Mesendoderm (in vitro differentiated cells): ENCODE measurements around the gene WLS.

ENCODE experiments used
- DNase-seq: peaks from one replicate; pipeline ENCODE4 v3.0.0; 2013
- H2AK5ac ChIP-seq: 2 replicates; pipeline ENCODE4 v1.6.1; 2013; ENCODE audit warnings: low read length, inconsistent platforms
- H2BK120ac ChIP-seq: 2 replicates; pipeline ENCODE4 v1.6.1; 2013; ENCODE audit warnings: low read depth, mild to moderate bottlenecking, low read length, moderate library complexity, mixed read lengths
- H2BK15ac ChIP-seq: replicated peaks from 2 replicates; pipeline ENCODE4 v1.6.1; 2013; ENCODE audit warnings: low read depth, mild to moderate bottlenecking, moderate library complexity
- H2BK5ac ChIP-seq: 2 replicates; pipeline ENCODE4 v1.6.1; 2013; ENCODE audit warnings: low read length, inconsistent platforms
- H3K18ac ChIP-seq: 2 replicates; pipeline ENCODE4 v1.6.1; 2013; ENCODE audit warnings: mild to moderate bottlenecking, low read length, mixed read lengths
- H3K23ac ChIP-seq: one replicate; pipeline ENCODE4 v1.6.1; 2013; ENCODE audit warnings: low read length
- H3K27ac ChIP-seq: 2 replicates; pipeline ENCODE4 v1.5.1; 2013; ENCODE audit warnings: low read depth, mild to moderate bottlenecking, inconsistent platforms, low read length, moderate library complexity
- H3K27me3 ChIP-seq: 2 replicates; pipeline ENCODE4 v1.6.1; 2013; ENCODE audit warnings: low read length, control low read depth, mild to moderate bottlenecking, inconsistent platforms; ENCODE audit not compliant: insufficient read depth, poor library complexity
- H3K36me3 ChIP-seq: 2 replicates; pipeline ENCODE4 v1.6.1; 2013; ENCODE audit warnings: low read length, inconsistent platforms; ENCODE audit not compliant: control insufficient read depth, insufficient read depth
- H3K4ac ChIP-seq: one replicate; pipeline ENCODE4 v1.6.1; 2013; ENCODE audit warnings: low read depth, mild to moderate bottlenecking, low read length, moderate library complexity
- H3K4me1 ChIP-seq: 2 replicates; pipeline ENCODE4 v1.6.1; 2013; ENCODE audit warnings: low read depth, low read length, inconsistent platforms; ENCODE audit not compliant: control insufficient read depth
- H3K4me2 ChIP-seq: 2 replicates; pipeline ENCODE4 v1.6.1; 2013; ENCODE audit warnings: low read length
- H3K4me3 ChIP-seq: 2 replicates; pipeline ENCODE4 v1.5.1; 2013; ENCODE audit warnings: mild to moderate bottlenecking, low read length
- H3K56ac ChIP-seq: one replicate; pipeline ENCODE4 v1.6.1; 2013; ENCODE audit warnings: low read length
- H3K79me1 ChIP-seq: 2 replicates; pipeline ENCODE4 v1.6.1; 2013; ENCODE audit warnings: low read length, inconsistent platforms
- H3K79me2 ChIP-seq: 2 replicates; pipeline ENCODE4 v1.6.1; 2013; ENCODE audit warnings: mild to moderate bottlenecking, low read length; ENCODE audit not compliant: control insufficient read depth, insufficient read depth
- H3K9ac ChIP-seq: 2 replicates; pipeline ENCODE4 v1.6.1; 2013; ENCODE audit warnings: low read length, inconsistent platforms
- H4K5ac ChIP-seq: one replicate; pipeline ENCODE4 v1.6.1; 2013; ENCODE audit warnings: low read length
- H4K8ac ChIP-seq: one replicate; pipeline ENCODE4 v1.6.1; 2013; ENCODE audit warnings: low read depth, mild to moderate bottlenecking, control low read depth, low read length, moderate library complexity
- WGBS: extraction: QIAGEN DNeasy Blood & Tissue Kit; methylation state at CpG from one replicate; pipeline ENCODE4 v1.1.7; 2013; ENCODE audit warnings: low lambda C conversion rate, missing lambda C conversion rate; ENCODE audit not compliant: insufficient coverage; ENCODE audit errors: extremely low coverage; 5-methylcytosine and 5-hydroxymethylcytosine counted together

The WLS gene

GRCh38 chr1:68141071-68142021 lies 91.0 kb downstream of the WLS start:
- DNase-seq: peak; percentile 85
- Histone ChIP-seq H3K56ac (no peak overlapping the region), H2AK5ac (no peak overlapping the region), H2BK15ac (no peak overlapping the region), H3K9ac (no peak overlapping the region), H4K5ac (no peak overlapping the region), H3K4me3 (no peak overlapping the region), H3K4ac (no peak overlapping the region), H3K18ac (peak overlapping the region; percentile 4), H3K23ac (no peak overlapping the region), H4K8ac (no peak overlapping the region), H3K79me1 (no peaks in the 10 kb centered on the region), H2BK5ac (no peak overlapping the region), H2BK120ac (no peak overlapping the region), H3K4me2 (no peak overlapping the region), H3K27ac (peak overlapping the region; percentile 16), H3K4me1 (peaks cover 5% of the 10 kb centered on the region), H3K36me3 (peaks cover 4% of the 10 kb centered on the region), H3K79me2 (no peaks in the 10 kb centered on the region), H3K27me3 (no peaks in the 10 kb centered on the region)
- no CpG with 5 or more reads among the region's 15 CpGs for WGBS

GRCh38 chr1:68140536-68140935 lies 91.8 kb downstream of the WLS start:
- H3K4me1 ChIP-seq: peaks cover 5% of the 10 kb centered on the region
- no peak overlapping the region for H3K4me3 ChIP-seq
- H3K79me1 ChIP-seq: no peaks in the 10 kb centered on the region
- H3K18ac ChIP-seq: no peak overlapping the region
- H3K4ac ChIP-seq: no peak overlapping the region
- no peak overlapping the region for H2BK5ac ChIP-seq
- no peak overlapping the region for H4K8ac ChIP-seq
- H2AK5ac ChIP-seq: no peak overlapping the region
- no peaks in the 10 kb centered on the region for H3K27me3 ChIP-seq
- no CpG with 5 or more reads among the region's 4 CpGs for WGBS
- H3K4me2 ChIP-seq: no peak overlapping the region
- no peak overlapping the region for H3K56ac ChIP-seq
- H3K36me3 ChIP-seq: peaks cover 6% of the 10 kb centered on the region
- no peak for DNase-seq
- H2BK120ac ChIP-seq: no peak overlapping the region
- no peak overlapping the region for H2BK15ac ChIP-seq
- no peaks in the 10 kb centered on the region for H3K79me2 ChIP-seq
- H4K5ac ChIP-seq: no peak overlapping the region
- H3K23ac ChIP-seq: no peak overlapping the region
- H3K27ac ChIP-seq: no peak overlapping the region
- no peak overlapping the region for H3K9ac ChIP-seq

- H2BK120ac ChIP-seq: no peak overlapping the region
- H3K79me2 ChIP-seq: no peaks in the 10 kb centered on the region
- H2BK5ac ChIP-seq: no peak overlapping the region
- no peak overlapping the region for H3K23ac ChIP-seq
- no peak overlapping the region for H4K8ac ChIP-seq
- H3K9ac ChIP-seq: no peak overlapping the region
- H3K56ac ChIP-seq: no peak overlapping the region
- no peak overlapping the region for H3K4me3 ChIP-seq
- no peak overlapping the region for H3K4ac ChIP-seq
- peaks cover 13% of the 10 kb centered on the region for H3K36me3 ChIP-seq
- no peak overlapping the region for H4K5ac ChIP-seq
- H3K4me2 ChIP-seq: no peak overlapping the region
- no peak overlapping the region for H3K18ac ChIP-seq
- no peak overlapping the region for H3K27ac ChIP-seq
- no peaks in the 10 kb centered on the region for H3K27me3 ChIP-seq
- WGBS: no CpG with 5 or more reads among the region's 2 CpGs
- no peak overlapping the region for H2BK15ac ChIP-seq
- H3K4me1 ChIP-seq: no peaks in the 10 kb centered on the region
- no peaks in the 10 kb centered on the region for H3K79me1 ChIP-seq
- DNase-seq: no peak
- no peak overlapping the region for H2AK5ac ChIP-seq
These were observed 96.1 kb downstream of the WLS start for GRCh38 chr1:68136187-68136586.

- no peak overlapping the region for H3K18ac ChIP-seq
- no peaks in the 10 kb centered on the region for H3K79me2 ChIP-seq
- no peak overlapping the region for H2BK5ac ChIP-seq
- H3K9ac ChIP-seq: no peak overlapping the region
- peaks cover 2% of the 10 kb centered on the region for H3K79me1 ChIP-seq
- no peak overlapping the region for H2BK15ac ChIP-seq
- no peaks in the 10 kb centered on the region for H3K27me3 ChIP-seq
- no peak overlapping the region for H4K8ac ChIP-seq
- no peak overlapping the region for H2BK120ac ChIP-seq
- H3K36me3 ChIP-seq: peaks cover 11% of the 10 kb centered on the region
- H3K4me1 ChIP-seq: peaks cover 9% of the 10 kb centered on the region
- H3K4me3 ChIP-seq: no peak overlapping the region
- H3K4ac ChIP-seq: no peak overlapping the region
- H2AK5ac ChIP-seq: no peak overlapping the region
- H4K5ac ChIP-seq: no peak overlapping the region
- no peak for DNase-seq
- no peak overlapping the region for H3K56ac ChIP-seq
- H3K23ac ChIP-seq: no peak overlapping the region
- H3K4me2 ChIP-seq: no peak overlapping the region
- no peak overlapping the region for H3K27ac ChIP-seq
- WGBS: no CpG with 5 or more reads among the region's 8 CpGs
These were observed 99.7 kb downstream of the WLS start for GRCh38 chr1:68132426-68133130.

- Histone ChIP-seq H3K4ac (no peak overlapping the region), H2BK5ac (no peak overlapping the region), H2AK5ac (no peak overlapping the region), H3K9ac (no peak overlapping the region), H3K4me2 (no peak overlapping the region), H3K18ac (no peak overlapping the region), H3K56ac (no peak overlapping the region), H4K5ac (no peak overlapping the region), H3K27me3 (no peaks in the 10 kb centered on the region), H3K27ac (no peak overlapping the region), H3K4me3 (no peak overlapping the region), H2BK120ac (no peak overlapping the region), H4K8ac (no peak overlapping the region), H3K79me2 (no peaks in the 10 kb centered on the region), H3K79me1 (peaks cover 2% of the 10 kb centered on the region), H3K23ac (no peak overlapping the region), H3K4me1 (peaks cover 9% of the 10 kb centered on the region), H3K36me3 (peaks cover 11% of the 10 kb centered on the region), H2BK15ac (no peak overlapping the region)
- no peak for DNase-seq
- WGBS: no CpG with 5 or more reads among the region's 3 CpGs
These were observed 101.1 kb downstream of the WLS start for GRCh38 chr1:68131261-68131660.
